ENCODE data around the gene IMMP2L.

IMMP2L gene

DNA sequence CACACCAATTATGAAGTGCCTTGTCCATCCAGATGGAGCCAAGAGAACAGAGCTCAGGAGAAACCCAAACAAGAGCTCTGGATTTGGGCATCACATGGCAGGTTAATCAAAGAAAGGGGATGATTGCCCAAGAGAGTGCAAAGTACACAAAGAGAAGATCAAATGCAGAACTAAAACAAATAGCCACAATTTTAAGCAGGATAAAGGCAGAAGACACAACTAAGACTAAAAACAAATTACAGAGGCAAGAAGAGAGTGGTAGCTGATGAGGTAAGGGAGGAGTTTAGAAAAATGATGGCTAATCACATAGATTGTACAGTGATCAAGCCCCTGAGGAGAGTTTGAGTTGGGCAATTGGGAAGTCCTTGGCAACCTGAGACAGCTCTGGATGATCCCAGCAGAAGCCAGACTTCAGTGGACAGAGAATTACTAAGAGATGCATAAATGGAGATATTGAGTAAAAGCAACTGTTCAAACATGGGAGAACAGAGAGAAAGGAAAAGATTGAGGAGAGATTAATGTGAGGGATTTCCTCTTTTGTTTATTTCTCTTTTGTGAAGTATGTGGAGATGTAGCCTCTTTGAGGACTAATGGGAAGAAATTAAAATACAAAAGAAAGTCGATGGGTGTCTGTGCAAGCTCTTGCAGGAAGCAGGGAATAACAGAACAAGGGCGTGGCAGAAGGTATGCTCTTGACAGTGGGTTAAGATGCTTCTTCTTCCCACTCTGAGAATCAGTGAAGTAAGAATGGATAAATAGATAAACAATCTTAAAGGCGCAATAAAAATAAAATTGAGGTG is 369.5 kb downstream of the IMMP2L start:
- DNase-seq: no peak

DNA sequence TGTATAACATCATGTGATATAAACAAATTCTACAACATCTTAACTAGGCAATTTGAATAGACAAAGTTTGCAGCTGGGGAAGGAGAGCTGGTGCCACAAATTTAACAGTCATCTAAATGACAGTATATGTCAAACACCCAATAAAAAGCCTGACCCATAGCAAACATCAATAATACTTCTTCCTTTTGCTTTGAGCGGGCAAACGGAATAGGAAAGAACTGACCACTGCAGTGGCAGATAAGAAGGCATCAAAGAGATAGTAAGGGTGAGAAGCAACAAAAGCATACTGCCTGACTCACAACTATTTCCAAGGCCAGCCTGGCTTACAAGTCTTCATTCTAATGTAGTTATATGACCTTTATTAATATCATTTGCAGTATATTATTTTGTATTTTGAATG is 371.5 kb downstream of the IMMP2L start:
- DNase-seq: no peak

DNA sequence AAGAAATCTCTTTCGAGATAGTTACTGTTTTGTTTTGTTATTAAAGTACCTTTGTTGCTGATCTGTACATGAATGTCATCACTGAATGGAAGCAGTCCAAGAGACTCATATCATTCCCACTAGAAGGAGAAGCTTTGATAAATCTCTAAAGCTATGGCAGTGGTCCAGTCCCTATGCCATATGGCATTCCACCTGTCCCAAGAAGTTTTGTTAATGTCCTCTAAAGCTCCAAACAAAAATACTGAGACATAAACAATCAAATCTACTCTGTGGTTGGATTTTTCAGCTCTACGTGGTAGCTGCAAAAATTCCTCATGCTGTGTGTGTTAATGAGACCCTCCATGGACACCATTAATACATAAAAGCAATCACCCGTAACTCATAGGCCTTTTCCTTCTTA is 377.3 kb downstream of the IMMP2L start:
- no peak for DNase-seq

DNA sequence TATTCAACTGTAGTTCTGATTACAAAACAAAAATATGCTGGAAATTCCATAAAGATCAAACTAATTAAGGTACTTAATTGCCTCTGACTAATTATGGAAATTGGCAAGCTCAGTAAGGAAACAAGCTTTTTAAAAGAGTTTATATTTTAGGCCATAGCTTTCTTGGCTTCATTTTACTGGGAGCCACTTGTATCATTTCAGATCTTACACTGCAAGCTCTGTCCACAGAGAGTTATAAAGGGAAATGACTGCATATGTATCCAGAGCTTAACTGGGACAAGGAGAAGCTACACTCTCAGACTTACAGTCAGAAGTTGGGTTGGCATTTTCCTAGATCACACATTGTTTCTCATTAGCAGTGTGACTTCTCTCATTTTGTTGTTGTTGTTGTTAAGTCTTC is 379.0 kb downstream of the IMMP2L start:
- no peak for DNase-seq

DNA sequence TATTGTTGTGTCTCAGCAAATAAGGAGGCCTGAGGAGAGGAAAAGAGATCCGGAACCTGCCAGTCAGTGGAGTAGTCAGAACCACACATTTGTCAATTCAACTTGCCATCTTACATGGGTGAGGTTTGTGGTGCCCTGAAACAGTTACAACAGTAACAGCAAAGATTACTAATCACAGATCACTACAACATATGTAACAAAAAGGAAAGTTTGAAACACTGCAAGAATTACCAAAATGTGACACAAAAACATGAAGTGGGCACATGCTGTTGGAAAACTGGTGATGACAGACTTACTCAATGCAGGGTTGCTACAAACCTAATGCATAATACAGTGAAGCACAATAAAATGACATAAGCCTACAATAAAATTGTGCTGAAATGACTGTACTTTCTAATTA is 382.0 kb downstream of the IMMP2L start:
- no peak for DNase-seq

DNA sequence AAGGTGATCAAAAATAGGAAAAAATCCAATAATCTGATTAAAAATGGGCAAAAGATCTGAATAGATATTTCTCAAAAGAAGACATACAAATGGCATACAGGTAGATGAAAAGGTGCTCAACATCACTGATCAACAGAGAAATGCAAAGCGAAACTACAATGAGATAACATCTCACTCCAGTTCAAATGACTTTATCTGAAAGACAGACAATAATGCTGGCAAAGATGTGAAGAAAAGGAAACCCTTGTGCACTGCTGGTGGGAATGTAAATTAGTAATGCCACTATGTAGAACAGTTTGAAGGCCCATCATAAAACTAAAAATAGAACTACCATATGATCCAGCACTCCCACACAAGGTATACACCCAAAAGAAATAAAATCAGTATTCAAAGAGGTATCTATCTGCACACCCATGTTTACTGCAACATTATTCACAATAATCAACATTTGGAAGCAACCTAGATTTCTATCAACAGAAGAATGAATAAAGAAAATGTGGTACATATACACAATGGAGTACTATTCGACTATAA is 386.3 kb downstream of the IMMP2L start:
- no peak for DNase-seq

DNA sequence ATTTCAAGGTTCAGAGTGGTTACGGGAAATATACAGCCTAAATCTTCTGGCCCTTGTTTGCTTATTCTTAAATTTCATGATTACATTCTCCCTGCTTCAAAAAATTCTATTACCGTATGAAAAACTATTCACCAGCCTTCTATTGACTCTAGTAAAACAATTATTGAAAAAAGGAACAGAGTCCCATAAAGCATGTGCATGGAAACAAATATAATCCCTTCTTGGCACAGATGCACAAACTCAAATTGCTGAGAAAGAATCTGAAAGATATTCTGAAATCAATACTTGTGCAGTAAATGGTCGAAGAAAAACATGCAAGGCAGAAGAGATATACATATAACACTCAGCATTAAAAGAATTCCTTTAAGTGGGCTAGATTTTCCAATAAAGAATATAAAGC is 387.8 kb downstream of the IMMP2L start:
- DNase-seq: no peak

DNA sequence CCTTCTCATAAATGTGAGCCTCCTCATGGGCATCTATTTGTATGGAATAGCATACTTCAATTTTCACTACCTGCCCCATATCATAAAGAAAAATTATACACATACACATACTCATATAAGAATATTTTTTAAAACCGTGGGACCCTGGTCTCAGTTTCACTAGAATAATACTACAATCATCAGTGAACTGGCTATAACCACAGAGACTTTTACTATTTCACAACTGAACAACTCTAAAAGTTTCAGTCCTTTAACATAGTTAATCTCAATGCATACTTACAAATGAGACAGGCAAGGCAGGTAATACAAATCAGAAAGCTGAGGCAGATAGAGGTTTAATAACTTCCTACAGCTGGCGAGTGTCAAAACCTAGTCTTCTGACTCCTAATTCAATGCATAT is 388.3 kb downstream of the IMMP2L start:
- DNase-seq: no peak

DNA sequence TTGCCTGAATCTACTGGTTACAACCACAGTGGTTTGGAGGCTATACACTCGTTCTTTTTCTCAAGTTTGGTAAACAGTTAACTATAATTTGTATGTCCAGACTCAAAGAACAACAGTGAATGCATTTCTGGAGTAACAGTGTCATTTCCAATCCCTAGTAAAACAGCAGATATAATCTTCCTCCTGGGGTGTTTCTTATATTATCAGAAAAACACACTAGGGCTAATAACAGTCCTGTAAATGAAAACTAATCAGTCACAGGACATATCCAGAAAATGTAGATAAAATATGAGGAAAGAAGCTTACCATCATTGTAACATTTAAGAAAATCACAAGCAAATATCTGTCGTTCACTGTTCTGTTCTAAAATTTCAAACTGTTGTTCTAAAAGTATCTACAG is 388.8 kb downstream of the IMMP2L start:
- no peak for DNase-seq

DNA sequence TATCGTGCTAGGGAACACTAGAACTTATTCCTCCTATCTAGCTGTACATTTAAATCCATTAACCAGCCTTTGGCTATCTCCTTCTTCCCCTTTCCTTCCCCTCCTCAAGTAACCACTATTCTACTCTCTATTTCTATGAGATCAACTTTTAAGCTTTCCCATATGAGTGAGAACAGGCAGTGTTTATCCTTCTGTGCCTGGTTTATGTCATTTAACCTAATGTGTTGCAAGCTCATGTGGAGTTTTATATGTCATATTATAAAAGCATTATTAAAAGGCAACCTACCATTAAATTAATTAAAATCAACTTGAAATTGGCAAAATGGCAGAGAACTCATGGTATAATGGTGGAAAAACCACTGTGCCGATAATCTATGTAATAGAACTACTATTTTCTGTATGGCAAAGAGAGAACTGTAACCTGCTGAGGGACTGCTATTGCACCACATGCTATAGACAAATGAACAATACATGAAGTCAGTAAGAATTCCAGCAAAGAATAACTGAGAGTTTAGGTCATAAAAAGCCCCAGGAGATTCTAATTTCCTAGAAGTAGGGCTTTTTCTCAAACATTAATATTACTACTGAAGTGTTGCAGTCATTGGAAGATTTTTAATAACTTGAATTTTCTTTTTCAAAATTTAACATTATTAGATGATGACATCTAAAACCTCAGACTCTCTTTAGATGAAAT is 389.6 kb downstream of the IMMP2L start:
- DNase-seq: no peak

DNA sequence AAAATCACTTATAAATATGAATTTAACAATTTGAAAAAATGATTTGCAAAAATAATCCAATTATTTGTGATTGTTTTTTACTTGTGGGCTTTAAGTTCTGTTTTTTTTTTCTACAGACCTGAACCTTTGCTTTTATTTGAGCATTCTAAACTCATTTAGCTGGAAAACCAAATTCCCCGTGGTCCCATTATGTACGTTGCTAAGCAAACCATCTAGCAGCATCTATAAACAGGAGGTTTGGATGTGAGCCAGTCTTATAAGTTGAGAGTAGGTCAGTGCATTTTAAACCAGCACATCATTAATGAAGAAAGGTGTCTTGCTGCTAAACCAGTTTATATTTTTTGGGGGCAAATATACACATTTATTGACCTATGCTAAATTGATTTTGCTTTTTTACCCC is 394.1 kb downstream of the IMMP2L start:
- no peak for DNase-seq

DNA sequence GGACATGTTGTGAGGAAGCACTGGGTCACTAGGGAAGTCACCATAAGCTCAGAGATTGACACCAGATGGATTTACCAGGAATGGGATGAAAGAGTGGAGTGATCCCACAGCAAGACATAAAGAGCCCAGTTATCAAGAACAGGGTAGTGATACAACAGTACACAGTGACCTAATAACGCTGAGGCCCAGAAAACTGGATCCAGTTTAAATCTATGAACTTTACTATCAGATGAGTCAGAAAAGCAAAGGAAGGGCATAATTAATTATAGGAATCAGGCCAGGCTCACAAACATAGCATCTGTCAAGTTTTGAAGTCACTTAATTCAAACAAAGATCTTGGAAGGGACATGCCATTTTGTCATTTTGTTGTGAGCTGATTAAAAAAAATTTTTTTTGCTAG is 397.9 kb downstream of the IMMP2L start:
- DNase-seq: no peak

DNA sequence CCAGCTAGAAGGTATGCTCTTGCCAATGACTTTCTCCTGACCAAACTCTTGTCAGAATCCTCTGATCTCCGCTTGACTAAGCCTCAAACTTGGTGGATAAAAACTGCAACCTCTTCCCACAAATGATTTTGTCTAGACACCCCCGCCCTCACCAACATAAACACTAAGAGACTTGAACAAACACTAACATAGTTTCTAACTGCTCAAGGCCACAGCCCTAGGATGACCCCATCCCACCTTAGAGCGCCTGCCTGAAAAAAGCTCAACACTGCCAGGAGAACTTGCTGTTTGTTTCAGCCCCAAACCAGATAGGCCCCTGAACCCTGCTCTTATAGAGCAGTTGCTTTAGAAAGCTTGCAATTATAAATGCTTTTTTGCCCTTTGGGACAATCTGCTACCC is 399.6 kb downstream of the IMMP2L start:
- DNase-seq: peak; percentile 4

DNA sequence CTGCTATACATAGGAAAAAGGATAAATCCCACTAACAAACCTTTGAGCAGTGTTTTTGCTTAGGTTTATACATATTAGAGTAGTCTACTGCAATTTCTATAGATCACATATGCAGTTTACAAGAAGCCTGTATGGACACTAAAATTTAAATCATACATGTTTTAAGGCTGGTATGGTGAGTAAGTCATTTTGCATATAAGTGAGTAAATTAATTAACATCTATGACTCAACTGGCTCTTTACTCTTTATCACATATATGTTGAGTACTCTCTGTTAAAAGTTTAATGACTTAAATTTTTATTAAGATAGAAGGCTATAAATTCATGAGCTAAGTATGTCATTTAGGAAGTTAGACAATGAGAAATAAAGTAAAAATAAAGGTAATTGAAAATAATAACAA is 402.0 kb downstream of the IMMP2L start:
- no peak for DNase-seq

DNA sequence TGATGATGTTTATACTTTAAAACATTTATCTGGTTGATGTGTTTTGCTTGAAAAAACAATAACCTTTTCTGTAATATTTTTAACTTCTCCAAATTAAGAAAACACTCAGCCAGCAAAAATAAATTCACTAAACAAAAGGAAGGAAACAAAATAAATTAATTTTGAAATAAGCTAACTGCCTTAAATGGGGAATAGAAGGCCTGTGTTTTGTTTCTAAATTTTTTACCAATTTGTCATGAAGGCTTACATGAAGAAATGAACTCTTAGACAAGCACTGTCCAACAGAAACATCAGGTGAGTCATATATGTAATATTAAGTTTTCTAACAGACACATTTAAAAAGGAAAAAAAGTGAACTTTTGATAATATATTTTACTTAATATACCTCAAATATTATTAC is 402.9 kb downstream of the IMMP2L start:
- DNase-seq: peak; percentile 49

DNA sequence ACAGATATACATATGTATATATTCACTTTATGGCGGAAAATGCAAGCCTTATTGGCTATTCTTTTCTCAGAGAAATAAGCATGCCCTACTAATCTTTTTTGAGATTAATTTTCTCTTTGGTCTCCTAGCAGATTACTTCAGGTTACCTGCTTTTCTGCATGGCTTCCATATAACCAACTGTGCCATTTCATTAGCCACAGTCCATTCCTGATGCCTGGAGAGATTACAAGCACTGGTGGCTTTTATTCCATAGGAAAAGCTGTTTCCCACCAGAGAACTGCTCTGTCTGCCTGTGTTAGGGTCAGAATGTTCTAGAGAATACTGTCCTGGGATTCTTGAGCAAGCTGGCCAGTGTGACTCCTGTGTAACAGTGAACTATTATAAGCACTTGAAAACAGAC is 411.6 kb downstream of the IMMP2L start:
- no peak for DNase-seq

DNA sequence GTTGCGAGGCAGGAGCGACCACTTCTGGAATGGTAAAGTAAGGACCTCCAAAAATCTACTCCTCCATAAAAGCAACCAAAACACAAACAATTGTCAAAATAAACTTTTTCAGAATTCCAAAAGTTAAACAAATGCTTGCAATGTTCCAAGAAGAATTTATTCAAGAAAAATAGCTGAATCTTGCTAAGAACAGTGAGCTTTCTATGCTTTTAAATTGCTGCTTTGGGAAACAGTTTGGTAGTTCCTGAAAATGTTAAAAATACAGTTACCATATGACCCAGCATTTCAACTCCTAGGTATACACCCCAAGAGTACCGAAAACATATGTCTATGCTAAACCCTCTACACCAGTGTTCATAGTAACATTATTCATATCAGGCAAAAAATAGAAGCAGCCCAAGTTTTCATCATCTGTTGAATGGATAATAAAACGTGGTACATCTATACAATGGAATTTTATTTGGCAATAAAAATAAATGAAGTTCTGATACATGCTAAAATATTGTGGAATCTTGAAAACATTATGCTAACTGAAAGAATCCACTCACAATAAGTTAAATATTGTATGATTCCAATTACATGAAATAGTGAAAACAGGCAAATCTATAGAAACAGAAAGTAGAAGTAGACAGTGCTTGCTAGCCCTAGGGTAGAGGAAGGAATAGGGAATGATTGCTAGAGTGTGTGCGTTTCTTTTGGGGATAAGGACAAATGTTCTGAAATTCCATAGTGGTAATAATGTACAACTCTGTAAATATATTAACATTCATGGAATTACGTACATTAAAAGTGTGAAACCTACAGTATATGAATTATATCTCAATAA is 414.4 kb downstream of the IMMP2L start:
- no peak for DNase-seq

DNA sequence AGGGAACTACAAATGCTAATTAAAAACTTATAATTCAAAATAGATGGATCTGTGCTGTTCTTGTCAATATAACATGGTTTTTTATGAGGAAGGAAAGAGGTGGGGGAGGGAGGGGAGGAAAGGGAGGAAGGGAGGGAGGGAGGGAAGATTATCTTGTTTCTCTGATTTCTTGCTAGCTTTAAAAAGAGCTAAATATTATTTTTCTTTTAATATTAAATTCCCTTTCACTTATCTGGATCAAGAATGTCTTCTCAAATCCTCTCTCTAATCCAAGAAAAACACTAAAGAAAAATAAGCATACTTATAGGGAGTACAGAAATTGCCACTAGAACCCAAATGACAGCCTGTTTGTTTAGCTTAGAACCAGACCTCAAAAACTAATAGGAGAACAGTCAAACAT is 416.2 kb downstream of the IMMP2L start:
- DNase-seq: no peak

DNA sequence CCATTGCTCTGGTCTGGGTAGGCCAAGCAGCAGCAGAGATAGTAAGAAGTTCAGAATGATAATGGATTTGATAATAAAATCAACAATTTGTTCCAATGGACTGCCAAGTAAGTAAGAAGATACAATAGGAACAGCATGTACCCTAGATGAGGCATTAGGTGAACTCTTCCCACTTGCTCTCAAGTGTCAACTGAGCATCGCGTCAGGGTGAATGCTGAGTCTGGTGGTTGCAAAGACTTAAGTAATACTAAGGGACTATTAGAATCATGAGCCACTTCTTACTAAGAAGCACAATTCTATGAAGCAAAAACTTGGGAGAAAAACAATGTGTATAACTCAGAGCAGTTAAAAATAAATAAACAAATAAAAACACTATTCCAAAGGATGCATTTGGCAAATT is 416.8 kb downstream of the IMMP2L start:
- no peak for DNase-seq

DNA sequence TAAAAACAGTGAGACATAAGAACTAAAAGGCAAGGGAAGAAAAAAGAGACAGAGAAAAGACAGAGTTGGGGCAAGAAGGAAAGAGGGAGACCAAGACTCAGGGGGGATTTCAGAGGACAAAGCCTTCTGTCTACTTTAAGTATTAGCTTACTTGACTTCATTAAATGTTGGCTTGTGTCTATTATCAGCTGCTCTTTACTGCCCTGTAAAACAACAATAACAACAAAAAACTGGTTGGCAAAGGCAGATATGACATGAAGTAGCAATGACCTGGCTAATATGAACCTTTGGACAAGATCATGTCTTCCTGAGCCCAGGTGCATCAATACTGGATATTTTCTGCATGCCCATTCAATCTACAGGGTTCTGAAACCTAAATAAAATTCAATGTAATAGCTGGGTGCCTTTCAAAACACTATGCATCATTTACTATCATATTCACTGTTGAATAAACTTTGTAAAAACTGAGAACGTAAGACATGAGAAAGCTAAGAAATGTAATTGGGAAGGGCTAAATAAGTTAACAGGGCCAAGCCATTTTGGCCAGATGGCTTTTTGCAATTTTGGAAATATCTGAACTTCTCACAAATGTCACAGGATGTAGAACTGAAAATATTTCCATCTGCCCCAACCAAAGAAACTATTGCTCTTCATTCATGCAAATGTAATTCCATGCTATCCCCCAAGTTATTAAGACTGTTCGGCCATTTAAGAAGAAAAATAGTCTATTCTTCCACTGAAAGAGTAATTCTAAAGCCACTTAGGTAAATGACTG is 422.0 kb downstream of the IMMP2L start:
- DNase-seq: no peak

DNA sequence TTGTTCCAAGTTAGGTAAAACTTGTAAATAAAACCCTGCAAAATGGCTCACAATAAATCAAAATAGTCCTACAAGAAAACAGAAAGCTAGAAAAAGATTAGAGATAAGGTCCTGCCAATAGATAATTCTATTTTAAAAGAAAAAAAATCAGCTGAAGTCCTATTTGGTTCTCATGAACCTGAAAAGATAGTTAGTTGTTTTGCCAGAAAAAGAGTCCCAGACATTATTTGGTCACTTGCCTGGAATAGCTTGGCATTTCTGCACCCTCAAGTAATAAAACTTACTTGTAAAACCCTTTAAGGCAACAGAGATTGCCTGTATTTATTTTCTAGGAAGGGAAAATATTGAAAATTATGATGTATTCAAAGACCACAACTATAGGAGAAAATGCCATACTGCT is 423.7 kb downstream of the IMMP2L start:
- peak; percentile 21 for DNase-seq

DNA sequence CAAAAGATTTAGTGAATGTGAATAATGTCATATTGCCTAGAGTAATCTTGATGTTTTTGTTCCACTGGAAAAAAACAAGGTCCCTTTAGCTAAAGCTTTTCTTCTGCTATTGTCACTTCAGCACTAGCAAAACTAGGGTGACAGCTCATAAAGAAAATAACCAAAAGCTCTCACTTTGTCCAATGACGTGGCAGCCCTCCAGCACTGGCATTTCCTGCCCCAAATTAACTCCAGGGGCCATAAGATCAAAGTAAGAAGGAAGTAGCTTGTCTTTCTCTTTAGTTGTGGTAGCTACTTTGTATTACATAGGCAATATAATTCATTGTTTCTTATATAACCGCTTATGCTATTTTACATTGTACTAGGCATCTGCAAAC is 424.1 kb downstream of the IMMP2L start:
- peak; percentile 21 for DNase-seq

Data from kidney glomerular epithelial cell (primary cell).